CD14-positive monocyte (primary cell): ENCODE results near the gene SLC66A2. TPM values are rescaled to one million over a fixed set of nuclear protein-coding genes. Genes with fewer than 3 reads are reported as not detected.

Experiments used
- DNase-seq, 3 donors: peaks; one replicate each; pipeline ENCODE4 v3.0.0-alpha.2; 2011 to 2022
- H2AFZ ChIP-seq: 2 replicates; pipeline ENCODE4 v1.6.0; 2012; ENCODE audit warnings: mild to moderate bottlenecking, low read depth, low read length, inconsistent platforms; ENCODE audit not compliant: insufficient read depth, poor library complexity, severe bottlenecking
- H3K27ac ChIP-seq, 2 donors: 1 replicate in 1 of 2; 2 replicates in 1 of 2; pipeline ENCODE4 v1.5.1; 2012 to 2013; ENCODE audit warnings: low read length in 2 of 2, control low read depth in 1 of 2, inconsistent platforms in 1 of 2, low read depth in 1 of 2, mild to moderate bottlenecking in 1 of 2
- H3K27me3 ChIP-seq, 2 donors: one replicate each; pipeline versions ENCODE4 v1.6.0 to v1.6.1; 2011 to 2013; ENCODE audit warnings: low read length in 2 of 2; ENCODE audit not compliant: control insufficient read depth in 2 of 2, insufficient read depth in 2 of 2
- H3K36me3 ChIP-seq, 2 donors: replicated peaks in 1 of 2; 1 replicate in 1 of 2; 2 replicates in 1 of 2; pipeline versions ENCODE4 v1.5.1 to v1.6.1; 2012 to 2013; ENCODE audit warnings: low read length in 2 of 2, control low read depth in 1 of 2, inconsistent platforms in 1 of 2, mild to moderate bottlenecking in 1 of 2; ENCODE audit not compliant: insufficient read depth in 2 of 2, control insufficient read depth in 1 of 2
- H3K4me1 ChIP-seq, 2 donors: 1 replicate in 1 of 2; 2 replicates in 1 of 2; pipeline versions ENCODE4 v1.5.1 to v1.6.1; 2012 to 2013; ENCODE audit warnings: low read length in 2 of 2, control low read depth in 1 of 2, inconsistent platforms in 1 of 2, mild to moderate bottlenecking in 1 of 2, moderate library complexity in 1 of 2; ENCODE audit not compliant: insufficient read depth in 2 of 2, control insufficient read depth in 1 of 2
- H3K4me2 ChIP-seq: replicated peaks from 2 replicates; pipeline ENCODE3; 2012; ENCODE audit warnings: low read length, moderate library complexity, mild to moderate bottlenecking; ENCODE audit not compliant: poor library complexity, severe bottlenecking; ENCODE audit errors: extremely low read depth
- H3K4me3 ChIP-seq, 3 experiments: fragments of 200-600 bp in 1 of 3; sonication (generic) in 1 of 3; replicated peaks in 1 of 3; 1 replicate in 2 of 3; 2 replicates in 1 of 3; pipeline ENCODE4 v1.5.1; 2011 to 2013; ENCODE audit warnings: low read length in 3 of 3, mild to moderate bottlenecking in 3 of 3, control low read depth in 2 of 3, low read depth in 2 of 3, inconsistent platforms in 1 of 3, moderate library complexity in 1 of 3
- H3K79me2 ChIP-seq: 2 replicates; pipeline ENCODE4 v1.6.0; 2012; ENCODE audit warnings: mild to moderate bottlenecking, control low read depth, inconsistent platforms, low read length, moderate library complexity; ENCODE audit not compliant: insufficient read depth
- H3K9ac ChIP-seq: 2 replicates; pipeline ENCODE4 v1.6.0; 2017; ENCODE audit warnings: low read length, mild to moderate bottlenecking; ENCODE audit not compliant: insufficient read depth, poor library complexity, severe bottlenecking
- H3K9me3 ChIP-seq, 2 donors: replicated peaks in 1 of 2; 1 replicate in 1 of 2; 2 replicates in 1 of 2; pipeline versions ENCODE4 v1.5.1 to v1.6.1; 2012 to 2013; ENCODE audit warnings: low read length in 2 of 2, control low read depth in 1 of 2; ENCODE audit not compliant: control insufficient read depth in 1 of 2, insufficient read depth in 1 of 2
- H4K20me1 ChIP-seq: 2 replicates; pipeline ENCODE4 v1.6.0; 2012; ENCODE audit warnings: mild to moderate bottlenecking, low read length, control low read depth, moderate library complexity; ENCODE audit not compliant: insufficient read depth
- H3K27ac Mint-ChIP-seq, 7 donors: one replicate each; pipeline ENCODE4 v1.8.0; 2020; ENCODE audit warnings: mild to moderate bottlenecking in 7 of 7, mixed read lengths in 7 of 7, moderate library complexity in 6 of 7, inconsistent platforms in 2 of 7
- H3K27me3 Mint-ChIP-seq, 3 donors: one replicate each; pipeline ENCODE4 v1.8.0; 2021 to 2022; ENCODE audit warnings: low read depth in 3 of 3, mild to moderate bottlenecking in 3 of 3, mixed read lengths in 3 of 3, moderate library complexity in 3 of 3, inconsistent platforms in 1 of 3
- H3K36me3 Mint-ChIP-seq, 2 donors: one replicate each; pipeline ENCODE4 v1.8.0; 2020; ENCODE audit warnings: mixed read lengths in 2 of 2, inconsistent platforms in 1 of 2, mild to moderate bottlenecking in 1 of 2
- H3K4me1 Mint-ChIP-seq: one replicate; pipeline ENCODE4 v1.8.0; 2020; ENCODE audit warnings: mild to moderate bottlenecking, mixed read lengths
- H3K4me3 Mint-ChIP-seq, 2 donors: one replicate each; pipeline ENCODE4 v1.8.0; 2020; ENCODE audit warnings: mild to moderate bottlenecking in 2 of 2, mixed read lengths in 2 of 2, moderate library complexity in 1 of 2
- H3K9me3 Mint-ChIP-seq, 7 donors: one replicate each; pipeline ENCODE4 v1.8.0; 2020 to 2022; ENCODE audit warnings: mixed read lengths in 7 of 7, mild to moderate bottlenecking in 6 of 7, moderate library complexity in 6 of 7, inconsistent platforms in 2 of 7
- WGBS: methylation state at CpG from one replicate; pipeline ENCODE4 v1.1.5; 2013; ENCODE audit warnings: missing lambda C conversion rate; ENCODE audit not compliant: insufficient coverage; 5-methylcytosine and 5-hydroxymethylcytosine counted together
- intact Hi-C, 2 donors: fragments of 100-400 bp; cut with micrococcal nuclease; formaldehyde crosslinking; loops; one replicate each; pipeline versions ENCODE4 v1.15.0 to v1.15.1; 2023
- polyA plus RNA-seq, 3 donors: library from polyadenylated mRNA; depleted of rRNA in 1 of 3; unstranded in 2 of 3; stranded (reverse) in 1 of 3; fragments of 300-500 nt in 2 of 3; fragments of >200 nt in 1 of 3; fragmentation: Illumina TruSeq in 2 of 3; gene quantifications; 1 replicate in 2 of 3; 2 replicates in 1 of 3; pipeline ENCODE4 v1.2.3, GENCODE V29; 2012 to 2021
- TF ChIP-seq, protein P1 (sequence below): fragments of 200-600 bp; IDR thresholded peaks from one replicate; pipeline ENCODE4 v1.8.0; 2022; ENCODE audit warnings: antibody characterized with exemption, mild to moderate bottlenecking

Gene SLC66A2
- polyA plus RNA-seq, 3 donors = 26.8 to 42.6 (median 33.8) TPM

DNA sequence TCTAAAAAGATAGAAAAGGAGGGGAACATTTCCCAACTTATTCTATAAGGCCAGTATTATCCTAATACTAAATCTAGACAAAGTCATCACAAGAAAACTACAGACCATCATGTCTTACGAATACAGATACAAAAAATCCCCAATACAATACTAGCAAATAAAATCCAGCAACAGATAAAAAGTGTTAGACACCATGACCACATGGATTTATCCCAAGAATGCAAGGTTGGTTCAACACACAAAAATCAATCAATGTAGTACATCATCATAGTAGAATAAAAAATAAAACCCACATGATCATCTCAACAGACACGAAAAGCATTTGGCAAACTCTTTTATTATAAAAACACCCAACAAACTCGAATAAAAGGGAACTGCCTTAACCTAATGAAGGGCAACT lies 18.5 kb downstream of the SLC66A2 start:
- DNase-seq = no peak
- Histone ChIP-seq H3K4me1 (no peaks in the 10 kb centered on the region), H3K9ac (no peak overlapping the region), H3K27me3 (no peaks in the 10 kb centered on the region), H3K79me2 (peaks cover 93% of the 10 kb centered on the region), H2AFZ (no peak overlapping the region), H3K4me3 (no peak overlapping the region), H3K4me2 (no peak overlapping the region), H3K9me3 (peaks cover 64 to 85% of the 10 kb centered on the region in 2 donors), H3K36me3 (peaks cover 59 to 99% of the 10 kb centered on the region in 2 donors), H3K27ac (no peak overlapping the region), H4K20me1 (peaks cover 75% of the 10 kb centered on the region)
- TF ChIP-seq, protein P1, sequence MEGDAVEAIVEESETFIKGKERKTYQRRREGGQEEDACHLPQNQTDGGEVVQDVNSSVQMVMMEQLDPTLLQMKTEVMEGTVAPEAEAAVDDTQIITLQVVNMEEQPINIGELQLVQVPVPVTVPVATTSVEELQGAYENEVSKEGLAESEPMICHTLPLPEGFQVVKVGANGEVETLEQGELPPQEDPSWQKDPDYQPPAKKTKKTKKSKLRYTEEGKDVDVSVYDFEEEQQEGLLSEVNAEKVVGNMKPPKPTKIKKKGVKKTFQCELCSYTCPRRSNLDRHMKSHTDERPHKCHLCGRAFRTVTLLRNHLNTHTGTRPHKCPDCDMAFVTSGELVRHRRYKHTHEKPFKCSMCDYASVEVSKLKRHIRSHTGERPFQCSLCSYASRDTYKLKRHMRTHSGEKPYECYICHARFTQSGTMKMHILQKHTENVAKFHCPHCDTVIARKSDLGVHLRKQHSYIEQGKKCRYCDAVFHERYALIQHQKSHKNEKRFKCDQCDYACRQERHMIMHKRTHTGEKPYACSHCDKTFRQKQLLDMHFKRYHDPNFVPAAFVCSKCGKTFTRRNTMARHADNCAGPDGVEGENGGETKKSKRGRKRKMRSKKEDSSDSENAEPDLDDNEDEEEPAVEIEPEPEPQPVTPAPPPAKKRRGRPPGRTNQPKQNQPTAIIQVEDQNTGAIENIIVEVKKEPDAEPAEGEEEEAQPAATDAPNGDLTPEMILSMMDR = no peak
- H3K27ac Mint-ChIP-seq = no peak overlapping the region
- peaks cover 6% of the 10 kb centered on the region for H3K4me1 Mint-ChIP-seq
- no CpG with 5 or more reads among the region's 3 CpGs for WGBS
- no peaks in the 10 kb centered on the region for H3K27me3 Mint-ChIP-seq
- intact Hi-C loops = no loop called here
- peaks cover 70 to 90% (median 80%) of the 10 kb centered on the region in 7 donors for H3K9me3 Mint-ChIP-seq
- no peak overlapping the region for H3K4me3 Mint-ChIP-seq
- H3K36me3 Mint-ChIP-seq = peaks cover 89 to 97% of the 10 kb centered on the region in 2 donors

DNA sequence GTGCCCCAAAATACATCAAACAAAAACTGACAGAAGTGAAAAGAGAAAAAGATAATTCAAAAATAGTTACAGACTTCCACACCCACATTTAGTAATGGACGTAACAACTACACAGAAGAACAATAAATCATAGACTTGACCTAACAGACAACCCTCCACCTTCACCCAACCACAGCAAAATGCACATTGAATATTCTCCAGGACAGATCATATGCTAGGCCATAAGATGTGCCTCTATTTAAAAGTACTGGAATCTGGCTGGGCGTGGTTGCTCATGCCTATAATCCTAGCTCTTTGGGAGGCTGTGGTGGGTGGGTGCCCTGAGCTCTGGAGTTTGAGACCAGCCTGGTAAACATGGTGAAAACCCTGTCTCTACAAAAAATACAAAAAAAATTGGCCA lies 20.0 kb downstream of the SLC66A2 start:
- Histone ChIP-seq H4K20me1 (peaks cover 75% of the 10 kb centered on the region), H3K79me2 (peaks cover 92% of the 10 kb centered on the region)
- H3K36me3 Mint-ChIP-seq = peaks cover 88 to 97% of the 10 kb centered on the region in 2 donors

More for the DNA sequence above, 20.0 kb downstream of the SLC66A2 start:
- peaks cover 0 to 1% (median 0%) of the 10 kb centered on the region in 3 donors for H3K27me3 Mint-ChIP-seq
- TF ChIP-seq, protein P1 = no peak
- H3K4me1 Mint-ChIP-seq = peaks cover 6% of the 10 kb centered on the region
- Histone ChIP-seq H3K9ac (no peak overlapping the region), H3K4me2 (no peak overlapping the region), H3K9me3 (peaks cover 63 to 79% of the 10 kb centered on the region in 2 donors), H2AFZ (no peak overlapping the region), H3K4me1 (no peaks in the 10 kb centered on the region), H3K36me3 (peaks cover 54 to 99% of the 10 kb centered on the region in 2 donors), H3K27ac (no peak overlapping the region), H3K4me3 (no peak overlapping the region), H3K27me3 (no peaks in the 10 kb centered on the region)
- no peak overlapping the region for H3K27ac Mint-ChIP-seq
- no peak overlapping the region for H3K4me3 Mint-ChIP-seq
- intact Hi-C loops = no loop called here
- DNase-seq = no peak
- H3K9me3 Mint-ChIP-seq = peaks cover 63 to 85% (median 70%) of the 10 kb centered on the region in 7 donors
- 100% methylated on average over 1 of the region's 2 CpGs for WGBS
